ENCODE data around the gene KIFC3. TPM values are rescaled to one million over a fixed set of nuclear protein-coding genes. Genes with fewer than 3 reads are reported as not detected.
A peak's percentile ranks its signal among the peaks of the same experiment; 100 is the strongest.

KIFC3 gene
- total and polyA plus RNA-seq, 2 of the 13 experiments (the other 11 are each of a cell fraction or from before 2014, with no cell fraction given) = 42.1 to 45.3 TPM

- TF ChIP-seq ZBTB39 (CRISPR knock-in tag; IDR thresholded peaks at IDR 0.05) = peak; percentile 61; the same call in 1 of the 2 replicates
- TF ChIP-seq KDM2A (CRISPR knock-in tag; IDR thresholded peaks at IDR 0.05; ENCODE audit: borderline replicate concordance, low read depth) = peak; percentile 58
- TF ChIP-seq KMT2A (CRISPR knock-in tag; IDR thresholded peaks at IDR 0.05) = peak; percentile 66
- no peak for TF ChIP-seq ZBTB1 (CRISPR knock-in tag; IDR thresholded peaks at IDR 0.05; ENCODE audit: borderline replicate concordance)
- peak; percentile 97; the same call in 1 of the 2 replicates for TF ChIP-seq ZBTB4 (CRISPR knock-in tag; IDR thresholded peaks at IDR 0.05; ENCODE audit: borderline replicate concordance)
- 0 out of 2 replicates have a peak, but pooled peaks have one; percentile 4 for TF ChIP-seq ZNF557 (CRISPR knock-in tag; IDR thresholded peaks at IDR 0.05)
- TF ChIP-seq KAT7 (CRISPR knock-in tag; IDR thresholded peaks at IDR 0.05; ENCODE audit: borderline replicate concordance) = no peak; the same call in 1 of the 2 replicates
- TF ChIP-seq SALL2 (CRISPR knock-in tag; IDR thresholded peaks at IDR 0.05) = peak; percentile 50
- TF ChIP-seq AGO2 (optimal IDR thresholded peaks at IDR 0.05; ENCODE audit: low read depth, low read length) = no peak
- TF ChIP-seq ZNF18 (CRISPR knock-in tag; IDR thresholded peaks at IDR 0.05; ENCODE audit: insufficient replicate concordance) = peak; percentile 99
- TF ChIP-seq ZNF580 (CRISPR knock-in tag; IDR thresholded peaks at IDR 0.05; ENCODE audit: borderline replicate concordance, low read depth) = 0 out of 2 replicates have a peak, but pooled peaks have one; percentile 57
- peak; percentile 56 for TF ChIP-seq TAF1 (CRISPR knock-in tag; IDR thresholded peaks at IDR 0.05)
- TF ChIP-seq DPF2 (CRISPR knock-in tag; IDR thresholded peaks at IDR 0.05; ENCODE audit: borderline replicate concordance, low read depth) = peak; percentile 65
- no peak for TF ChIP-seq TRIM22 (IDR thresholded peaks at IDR 0.05)
- peak; percentile 71 for TF ChIP-seq CREM (IDR thresholded peaks at IDR 0.05)
- TF ChIP-seq CREM (CRISPR knock-in tag; IDR thresholded peaks at IDR 0.05) = no peak
- 0 out of 2 replicates have a peak, but pooled peaks have one; percentile 45 for TF ChIP-seq ZNF879 (CRISPR knock-in tag; IDR thresholded peaks at IDR 0.05)
- 0 out of 2 replicates have a peak, but pooled peaks have one; percentile 15 for TF ChIP-seq ZNF749 (CRISPR knock-in tag; IDR thresholded peaks at IDR 0.05; ENCODE audit: borderline replicate concordance)
- TF ChIP-seq FOSL2 (CRISPR knock-in tag; IDR thresholded peaks at IDR 0.05) = peak; percentile 79
Measured at GRCh38 chr16:57826706-57827625, 24.7 kb upstream of the KIFC3 start (continued).

All from HepG2 (cell line).